ENCODE results near the gene DLK1.

DLK1 gene

DNA sequence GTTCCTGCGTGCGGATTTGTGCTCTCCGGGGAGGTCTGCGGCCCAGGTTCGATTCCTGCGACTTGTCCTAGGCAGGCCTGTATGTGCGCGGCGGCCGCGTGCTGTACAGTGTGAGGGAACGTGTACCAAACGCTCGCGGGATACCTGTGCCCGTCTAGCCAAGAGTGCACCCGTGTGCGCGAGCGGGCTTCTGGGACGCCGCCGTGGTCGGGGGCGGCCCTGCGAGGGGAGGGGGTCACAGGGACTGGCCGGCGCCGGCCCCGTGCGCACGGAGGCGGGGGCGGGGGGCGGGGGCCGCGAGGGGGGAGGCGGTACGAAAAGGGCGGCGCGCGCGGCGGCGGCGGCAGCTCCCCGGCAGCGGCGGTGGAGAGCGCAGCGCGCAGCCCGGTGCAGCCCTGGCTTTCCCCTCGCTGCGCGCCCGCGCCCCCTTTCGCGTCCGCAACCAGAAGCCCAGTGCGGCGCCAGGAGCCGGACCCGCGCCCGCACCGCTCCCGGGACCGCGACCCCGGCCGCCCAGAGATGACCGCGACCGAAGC, at the start of gene DLK1:
Gene DLK1, plus strand, starts transcription at position 343 of the 536 bp plus-strand sequence. Its CDS starts 177 bp downstream, at position 520.
- Histone ChIP-seq H3K9me3 (ENCODE audit: low read length) (peaks cover 3% of the 10 kb centered on the region), H2AFZ (ENCODE audit: low read depth, low read length) (no peak within 1 kb of the TSS), H3K4me3 (ENCODE audit: low read length) (no peak within 1 kb of the TSS), H3K36me3 (ENCODE audit: insufficient read depth, low read length) (no peaks in the 10 kb centered on the region), H3K27me3 (ENCODE audit: insufficient read depth, low read length) (peaks cover 73% of the 10 kb centered on the region), H3K4me1 (ENCODE audit: insufficient read depth, low read length) (peaks cover 17% of the 10 kb centered on the region)

DNA sequence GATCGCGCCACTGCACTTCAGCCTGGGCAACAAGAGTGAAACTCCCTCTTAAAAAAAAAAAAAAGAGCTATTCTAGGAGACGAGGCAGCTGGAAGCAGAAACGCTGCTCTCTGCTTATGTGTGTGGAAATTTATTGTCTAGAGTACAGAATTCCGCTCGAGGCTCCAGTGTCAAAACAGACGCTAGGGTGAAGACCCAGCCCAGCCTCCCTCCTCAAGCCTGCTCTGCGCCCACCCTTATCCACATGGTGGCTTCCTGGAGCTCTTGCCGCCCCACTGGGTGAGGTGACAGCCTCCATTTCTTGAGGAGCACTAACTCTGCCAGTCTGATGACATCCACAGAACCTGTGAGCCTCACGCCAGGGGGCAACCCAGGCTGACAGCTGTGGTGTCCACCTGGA, 49.5 kb upstream of the DLK1 start:
- H3K9me3 ChIP-seq (ENCODE audit: low read length), result no peaks in the 10 kb centered on the region
- no peaks in the 10 kb centered on the region for H3K36me3 ChIP-seq (ENCODE audit: insufficient read depth, low read length)
- H3K27me3 ChIP-seq (ENCODE audit: insufficient read depth, low read length), result peaks cover 20% of the 10 kb centered on the region
- H3K4me3 ChIP-seq (ENCODE audit: low read length), result no peak overlapping the region
- H3K4me1 ChIP-seq (ENCODE audit: insufficient read depth, low read length), result peaks cover 15% of the 10 kb centered on the region
- no peak overlapping the region for H2AFZ ChIP-seq (ENCODE audit: low read depth, low read length)

DNA sequence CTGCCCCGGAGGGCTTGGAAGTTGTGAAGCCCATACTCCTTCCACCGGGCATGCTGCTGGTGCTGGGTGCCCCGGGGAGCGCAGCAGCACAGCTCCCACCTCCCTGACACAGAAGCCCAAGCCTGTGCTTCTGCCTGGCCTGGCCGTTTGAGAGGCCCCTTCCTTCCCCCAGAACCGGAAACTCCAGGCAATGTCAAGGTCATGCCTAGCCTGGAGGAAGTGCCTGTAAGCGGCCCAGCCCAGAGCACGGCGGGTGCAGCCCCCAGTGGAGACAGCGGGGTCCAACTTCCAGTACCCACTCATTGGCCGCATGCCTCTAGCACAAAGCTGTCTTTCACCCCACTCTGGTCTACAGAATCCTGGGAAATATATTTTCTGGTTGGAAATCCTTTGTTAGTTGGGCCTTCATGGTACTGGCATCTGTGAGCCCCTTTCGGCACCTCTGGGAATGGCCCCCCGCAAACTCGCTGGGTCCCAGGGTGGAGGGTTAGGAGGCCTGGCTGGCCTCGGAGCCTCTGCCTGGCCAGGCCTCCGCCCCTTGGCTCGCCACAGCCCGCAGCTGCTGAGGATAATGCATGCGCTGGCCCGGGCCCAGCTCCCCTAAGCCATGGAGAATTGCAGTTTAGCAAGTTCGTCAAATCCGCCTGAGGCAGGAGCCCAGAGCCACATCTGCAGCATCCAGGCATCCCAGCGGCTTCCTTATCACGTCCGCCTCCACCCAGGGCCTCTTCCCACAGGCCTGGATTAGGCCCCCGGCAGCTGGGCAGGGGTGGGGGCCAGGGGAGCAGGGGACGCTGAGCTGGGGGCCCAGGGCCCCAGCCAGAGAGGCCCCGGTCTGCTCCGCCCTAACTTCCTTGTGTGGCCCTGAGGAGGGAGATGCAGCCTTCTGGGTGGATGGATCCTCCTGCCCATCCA, 48.9 kb upstream of the DLK1 start:
- Histone ChIP-seq H3K4me3 (ENCODE audit: low read length) (no peak overlapping the region), H2AFZ (ENCODE audit: low read depth, low read length) (no peak overlapping the region), H3K9me3 (ENCODE audit: low read length) (no peaks in the 10 kb centered on the region), H3K4me1 (ENCODE audit: insufficient read depth, low read length) (peaks cover 11% of the 10 kb centered on the region), H3K36me3 (ENCODE audit: insufficient read depth, low read length) (no peaks in the 10 kb centered on the region), H3K27me3 (ENCODE audit: insufficient read depth, low read length) (peaks cover 15% of the 10 kb centered on the region)

DNA sequence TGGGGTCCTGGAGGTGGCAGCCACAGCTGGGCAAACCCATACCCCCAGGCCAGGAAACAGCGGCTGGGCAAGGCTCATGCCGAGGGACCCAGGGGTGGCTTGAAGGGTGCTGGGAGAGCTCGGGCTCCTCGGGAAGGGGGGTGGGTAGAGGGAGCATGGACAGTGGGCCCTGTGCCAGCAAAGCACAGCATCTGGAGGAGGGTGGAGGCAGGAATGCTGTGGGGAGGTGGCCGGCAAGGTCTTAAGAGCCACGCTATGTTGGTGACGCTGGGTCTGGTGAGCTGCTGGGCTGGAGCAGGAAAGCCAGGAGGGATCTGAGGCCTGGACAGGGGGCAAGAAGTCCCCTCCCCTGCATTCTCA, 48.2 kb upstream of the DLK1 start:
- Histone ChIP-seq H3K4me3 (ENCODE audit: low read length) (no peak overlapping the region), H2AFZ (ENCODE audit: low read depth, low read length) (no peak overlapping the region), H3K27me3 (ENCODE audit: insufficient read depth, low read length) (peaks cover 14% of the 10 kb centered on the region), H3K9me3 (ENCODE audit: low read length) (no peaks in the 10 kb centered on the region), H3K36me3 (ENCODE audit: insufficient read depth, low read length) (no peaks in the 10 kb centered on the region), H3K4me1 (ENCODE audit: insufficient read depth, low read length) (peaks cover 7% of the 10 kb centered on the region)

DNA sequence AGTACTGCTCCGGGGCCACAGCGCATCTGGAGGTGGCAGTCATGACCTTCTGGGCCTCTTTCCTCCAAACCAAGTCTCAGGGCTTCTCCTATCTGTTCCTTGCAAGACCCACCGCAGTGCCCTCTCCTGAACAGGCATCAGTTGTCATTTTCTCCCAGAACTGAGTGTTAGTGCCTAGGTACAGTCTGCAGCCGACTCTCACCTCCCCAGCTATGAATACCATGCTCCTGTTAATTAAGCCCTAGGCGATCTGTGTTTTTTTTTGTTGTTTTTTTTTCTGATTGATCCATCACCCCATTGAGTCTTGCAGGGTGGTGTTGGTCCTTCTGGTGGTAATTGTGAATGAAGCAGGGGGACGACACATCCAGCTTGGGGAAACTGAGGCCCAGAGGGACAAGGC, 47.5 kb upstream of the DLK1 start:
- Histone ChIP-seq H2AFZ (ENCODE audit: low read depth, low read length) (no peak overlapping the region), H3K4me3 (ENCODE audit: low read length) (no peak overlapping the region), H3K4me1 (ENCODE audit: insufficient read depth, low read length) (peaks cover 7% of the 10 kb centered on the region)

DNA sequence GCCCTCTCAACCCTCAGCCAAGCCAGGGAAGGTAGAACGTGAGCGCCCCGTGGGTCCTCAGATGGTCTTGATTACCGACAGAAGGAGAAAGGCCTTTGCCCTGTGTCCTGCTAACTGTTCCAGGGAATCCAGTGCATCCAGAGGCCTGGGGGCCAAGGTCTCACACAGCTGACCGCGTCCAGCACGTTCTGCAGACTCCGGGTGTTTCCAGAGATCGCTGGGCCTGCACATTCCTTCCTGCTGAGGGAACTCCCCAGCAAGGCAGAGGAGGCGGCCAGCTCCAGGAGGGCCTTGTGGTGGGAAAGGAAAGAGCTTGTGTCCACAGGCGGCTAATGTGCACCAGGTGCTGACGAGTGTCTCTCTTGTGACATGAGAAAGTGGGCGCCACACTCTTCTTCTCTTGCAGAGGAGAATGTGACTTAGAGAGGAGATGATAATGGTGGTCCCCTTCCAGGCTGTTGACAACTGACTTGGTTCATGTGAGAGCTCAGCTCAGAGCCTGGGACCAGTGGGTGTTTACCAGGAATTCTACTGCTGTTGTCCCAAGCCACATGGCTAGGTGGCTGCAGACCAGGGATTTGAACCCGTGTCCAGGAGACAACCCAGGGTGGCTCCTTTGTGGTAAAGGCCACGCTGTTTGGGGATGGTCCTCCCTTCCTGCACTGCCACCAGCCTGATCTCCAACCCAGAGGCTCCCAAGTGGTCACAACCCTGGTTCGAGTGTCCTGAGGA, 46.8 kb upstream of the DLK1 start:
- no peaks in the 10 kb centered on the region for H3K36me3 ChIP-seq (ENCODE audit: insufficient read depth, low read length)
- H3K9me3 ChIP-seq (ENCODE audit: low read length), result no peaks in the 10 kb centered on the region
- no peak overlapping the region for H3K4me3 ChIP-seq (ENCODE audit: low read length)
- H3K4me1 ChIP-seq (ENCODE audit: insufficient read depth, low read length), result peaks cover 7% of the 10 kb centered on the region
- H2AFZ ChIP-seq (ENCODE audit: low read depth, low read length), result no peak overlapping the region
- peaks cover 6% of the 10 kb centered on the region for H3K27me3 ChIP-seq (ENCODE audit: insufficient read depth, low read length)

More for the DNA sequence above, 47.5 kb upstream of the DLK1 start:
- no peaks in the 10 kb centered on the region for H3K36me3 ChIP-seq (ENCODE audit: insufficient read depth, low read length)
- no peaks in the 10 kb centered on the region for H3K9me3 ChIP-seq (ENCODE audit: low read length)
- H3K27me3 ChIP-seq (ENCODE audit: insufficient read depth, low read length), result peaks cover 13% of the 10 kb centered on the region

DNA sequence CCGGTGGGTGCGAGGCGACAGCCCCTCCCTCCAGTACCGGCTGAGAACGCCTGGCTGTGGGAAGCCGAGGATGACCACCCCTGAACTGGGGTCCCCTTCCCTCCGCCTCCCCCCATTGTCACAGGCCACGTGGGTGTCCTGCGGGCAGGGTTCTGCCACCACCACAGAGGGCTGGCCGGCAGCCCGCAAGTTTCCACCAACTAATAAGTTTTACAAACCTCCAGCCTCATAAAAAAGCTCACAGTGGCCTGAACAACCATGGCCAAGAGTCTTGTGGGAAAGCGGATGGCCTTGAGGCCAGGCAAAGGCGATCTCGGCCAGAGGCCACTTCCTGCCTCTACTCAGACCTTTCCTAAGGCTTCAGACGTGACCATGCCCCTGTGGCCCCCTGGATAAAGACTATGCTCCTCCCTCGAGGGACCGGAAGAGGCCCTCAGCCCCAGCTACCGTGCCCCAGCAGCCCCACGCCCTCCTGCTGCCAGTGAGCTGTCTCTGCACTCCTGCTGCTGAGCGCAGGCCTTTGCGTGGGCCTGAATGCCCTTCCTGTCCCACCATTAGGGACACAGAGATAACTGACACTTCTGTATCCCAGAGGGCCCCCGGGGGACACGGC, 46.1 kb upstream of the DLK1 start:
- peaks cover 2% of the 10 kb centered on the region for H3K27me3 ChIP-seq (ENCODE audit: insufficient read depth, low read length)
- no peak overlapping the region for H3K4me3 ChIP-seq (ENCODE audit: low read length)
- H2AFZ ChIP-seq (ENCODE audit: low read depth, low read length), result no peak overlapping the region
- H3K36me3 ChIP-seq (ENCODE audit: insufficient read depth, low read length), result no peaks in the 10 kb centered on the region
- peaks cover 7% of the 10 kb centered on the region for H3K4me1 ChIP-seq (ENCODE audit: insufficient read depth, low read length)
- no peaks in the 10 kb centered on the region for H3K9me3 ChIP-seq (ENCODE audit: low read length)

DNA sequence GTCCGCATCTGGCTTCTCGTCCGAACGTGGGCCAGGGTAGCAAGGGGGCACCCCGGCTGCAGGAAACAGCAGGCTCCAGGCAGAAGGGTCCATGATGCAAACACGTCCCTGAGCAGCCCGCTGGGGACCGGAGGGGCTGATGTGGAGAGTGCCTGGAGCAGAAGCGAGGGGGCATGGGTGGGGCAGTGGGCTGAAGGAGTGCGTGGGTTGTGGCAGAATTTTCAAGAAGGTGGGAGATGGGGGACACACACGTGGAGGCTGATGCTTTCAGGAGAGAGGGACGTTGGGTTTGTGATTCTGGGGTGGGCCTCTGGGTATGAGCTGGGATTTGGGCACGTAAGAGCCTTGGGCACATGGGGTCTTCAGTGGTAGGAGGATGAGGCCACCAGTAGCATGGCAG, 45.6 kb upstream of the DLK1 start:
- peaks cover 7% of the 10 kb centered on the region for H3K4me1 ChIP-seq (ENCODE audit: insufficient read depth, low read length)
- H3K27me3 ChIP-seq (ENCODE audit: insufficient read depth, low read length), result no peaks in the 10 kb centered on the region
- no peak overlapping the region for H3K4me3 ChIP-seq (ENCODE audit: low read length)
- H2AFZ ChIP-seq (ENCODE audit: low read depth, low read length), result no peak overlapping the region
- H3K36me3 ChIP-seq (ENCODE audit: insufficient read depth, low read length), result no peaks in the 10 kb centered on the region
- no peaks in the 10 kb centered on the region for H3K9me3 ChIP-seq (ENCODE audit: low read length)

DNA sequence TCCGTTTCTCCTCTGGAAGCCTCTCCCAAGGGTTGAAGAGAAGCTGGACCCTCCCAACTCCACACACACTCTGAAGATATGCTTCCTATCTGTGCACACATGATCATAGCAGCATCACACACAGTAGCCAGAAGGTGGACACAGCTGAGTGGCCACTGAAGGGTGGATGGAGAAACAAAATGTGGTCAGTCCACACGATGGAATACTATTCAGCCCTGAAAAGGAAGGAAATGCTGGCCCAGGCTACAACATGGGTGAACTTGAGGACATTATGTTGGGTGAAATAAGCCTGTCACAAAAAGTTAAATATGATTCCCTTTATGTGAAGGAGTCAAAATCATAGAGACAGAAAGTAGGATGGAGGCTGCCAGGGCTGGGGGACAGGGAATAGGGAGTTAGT, 43.9 kb upstream of the DLK1 start:
- no peaks in the 10 kb centered on the region for H3K27me3 ChIP-seq (ENCODE audit: insufficient read depth, low read length)
- no peaks in the 10 kb centered on the region for H3K9me3 ChIP-seq (ENCODE audit: low read length)
- no peak overlapping the region for H2AFZ ChIP-seq (ENCODE audit: low read depth, low read length)
- H3K36me3 ChIP-seq (ENCODE audit: insufficient read depth, low read length), result no peaks in the 10 kb centered on the region
- H3K4me1 ChIP-seq (ENCODE audit: insufficient read depth, low read length), result peaks cover 8% of the 10 kb centered on the region
- H3K4me3 ChIP-seq (ENCODE audit: low read length), result no peak overlapping the region

DNA sequence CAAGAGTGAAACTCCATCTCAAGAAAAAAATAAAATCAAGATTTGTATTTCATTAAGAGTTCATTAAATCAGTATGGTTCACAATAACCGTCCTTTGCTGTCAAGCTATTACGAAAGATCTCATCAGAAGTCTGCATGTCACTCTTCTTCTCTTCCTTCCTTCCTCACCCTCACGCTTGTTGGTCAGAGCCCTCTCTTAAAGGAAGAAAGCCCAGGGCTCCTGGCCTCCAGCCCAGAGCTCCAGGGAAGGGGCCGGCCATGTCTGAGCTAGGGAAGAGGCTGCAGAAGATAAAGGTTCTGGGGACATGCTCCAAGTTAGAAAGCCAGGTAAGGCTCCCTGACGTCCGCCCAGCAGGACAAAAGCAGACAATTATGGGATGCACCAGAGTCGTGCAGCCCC, 43.1 kb upstream of the DLK1 start:
- H3K27me3 ChIP-seq (ENCODE audit: insufficient read depth, low read length), result no peaks in the 10 kb centered on the region
- no peaks in the 10 kb centered on the region for H3K36me3 ChIP-seq (ENCODE audit: insufficient read depth, low read length)
- no peak overlapping the region for H3K4me3 ChIP-seq (ENCODE audit: low read length)
- H2AFZ ChIP-seq (ENCODE audit: low read depth, low read length), result no peak overlapping the region
- H3K9me3 ChIP-seq (ENCODE audit: low read length), result no peaks in the 10 kb centered on the region
- peaks cover 8% of the 10 kb centered on the region for H3K4me1 ChIP-seq (ENCODE audit: insufficient read depth, low read length)

DNA sequence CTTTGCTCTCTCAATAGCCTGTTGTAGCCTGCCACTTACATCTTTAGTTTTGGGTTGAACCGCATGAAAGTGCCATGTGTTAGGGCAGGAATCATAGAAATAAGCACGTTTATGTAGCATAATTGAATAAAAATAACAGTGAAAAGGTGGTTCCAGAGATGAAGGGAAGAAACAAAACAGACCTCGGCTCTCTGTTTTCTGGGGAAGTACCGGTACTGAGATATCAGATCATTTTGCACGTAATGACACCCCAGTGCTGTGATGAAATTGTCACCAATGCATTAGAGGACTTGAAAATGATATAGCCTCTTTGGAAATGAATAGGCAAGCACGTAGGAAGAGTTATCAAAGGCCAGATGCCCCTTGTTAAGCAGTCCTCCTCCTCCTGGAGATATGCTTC, 42.5 kb upstream of the DLK1 start:
- H3K9me3 ChIP-seq (ENCODE audit: low read length), result no peaks in the 10 kb centered on the region
- no peaks in the 10 kb centered on the region for H3K36me3 ChIP-seq (ENCODE audit: insufficient read depth, low read length)
- no peaks in the 10 kb centered on the region for H3K27me3 ChIP-seq (ENCODE audit: insufficient read depth, low read length)
- H3K4me3 ChIP-seq (ENCODE audit: low read length), result no peak overlapping the region
- H2AFZ ChIP-seq (ENCODE audit: low read depth, low read length), result no peak overlapping the region
- H3K4me1 ChIP-seq (ENCODE audit: insufficient read depth, low read length), result peaks cover 13% of the 10 kb centered on the region

DNA sequence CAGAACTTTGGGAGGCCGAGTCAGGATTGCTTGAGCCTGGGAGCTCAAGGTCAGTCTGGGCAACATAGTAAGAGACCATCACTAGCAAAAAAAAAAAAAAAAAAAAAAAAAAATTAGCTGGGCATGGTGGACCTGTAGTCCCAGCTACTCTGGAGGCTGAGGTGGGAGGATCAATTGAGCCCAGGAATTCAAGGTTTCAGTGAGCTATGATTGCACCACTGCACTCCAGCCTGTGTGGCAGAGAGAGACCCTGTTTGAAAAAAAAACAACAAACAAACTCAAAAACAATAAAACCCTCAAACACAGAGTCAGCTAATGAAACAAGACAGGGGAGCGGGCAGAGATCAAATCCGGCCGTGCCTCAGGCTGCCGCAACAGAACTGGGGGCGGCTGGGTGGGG, 41.7 kb upstream of the DLK1 start:
- Histone ChIP-seq H3K4me1 (ENCODE audit: insufficient read depth, low read length) (peaks cover 15% of the 10 kb centered on the region), H3K36me3 (ENCODE audit: insufficient read depth, low read length) (no peaks in the 10 kb centered on the region), H3K9me3 (ENCODE audit: low read length) (no peaks in the 10 kb centered on the region), H3K4me3 (ENCODE audit: low read length) (no peak overlapping the region), H2AFZ (ENCODE audit: low read depth, low read length) (no peak overlapping the region), H3K27me3 (ENCODE audit: insufficient read depth, low read length) (no peaks in the 10 kb centered on the region)

DNA sequence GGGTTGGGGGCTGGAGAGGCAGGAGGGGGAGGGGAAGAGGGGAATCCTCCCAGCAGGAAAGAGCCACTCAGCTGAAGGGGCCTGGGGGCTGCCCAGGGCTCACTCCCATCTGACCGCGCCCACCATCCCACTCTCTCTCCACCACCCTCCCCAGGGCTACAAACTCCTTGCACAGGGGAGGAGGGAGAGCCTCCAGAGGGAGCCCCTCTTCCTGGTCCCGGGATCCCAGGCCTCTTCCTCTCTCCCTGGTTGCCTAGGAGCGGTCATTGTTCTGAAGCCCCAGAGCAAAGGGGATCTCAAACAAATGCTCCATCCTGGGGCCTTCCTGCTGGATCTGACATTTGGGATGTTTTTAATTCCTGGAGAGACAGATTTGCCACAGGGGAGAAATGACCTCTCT, 39.8 kb upstream of the DLK1 start:
- Histone ChIP-seq H3K4me3 (ENCODE audit: low read length) (no peak overlapping the region), H3K27me3 (ENCODE audit: insufficient read depth, low read length) (no peaks in the 10 kb centered on the region), H2AFZ (ENCODE audit: low read depth, low read length) (no peak overlapping the region), H3K9me3 (ENCODE audit: low read length) (no peaks in the 10 kb centered on the region), H3K4me1 (ENCODE audit: insufficient read depth, low read length) (peaks cover 10% of the 10 kb centered on the region), H3K36me3 (ENCODE audit: insufficient read depth, low read length) (no peaks in the 10 kb centered on the region)
